Measurements from ENCODE around the gene TNFRSF18. TPM values are rescaled to one million over a fixed set of nuclear protein-coding genes. Genes with fewer than 3 reads are reported as not detected.
A peak's percentile ranks its signal among the peaks of the same experiment; 100 is the strongest.

The TNFRSF18 gene
- total RNA-seq, 2 donors from 2014 or later = 0.55 TPM; not detected in 1

DNA sequence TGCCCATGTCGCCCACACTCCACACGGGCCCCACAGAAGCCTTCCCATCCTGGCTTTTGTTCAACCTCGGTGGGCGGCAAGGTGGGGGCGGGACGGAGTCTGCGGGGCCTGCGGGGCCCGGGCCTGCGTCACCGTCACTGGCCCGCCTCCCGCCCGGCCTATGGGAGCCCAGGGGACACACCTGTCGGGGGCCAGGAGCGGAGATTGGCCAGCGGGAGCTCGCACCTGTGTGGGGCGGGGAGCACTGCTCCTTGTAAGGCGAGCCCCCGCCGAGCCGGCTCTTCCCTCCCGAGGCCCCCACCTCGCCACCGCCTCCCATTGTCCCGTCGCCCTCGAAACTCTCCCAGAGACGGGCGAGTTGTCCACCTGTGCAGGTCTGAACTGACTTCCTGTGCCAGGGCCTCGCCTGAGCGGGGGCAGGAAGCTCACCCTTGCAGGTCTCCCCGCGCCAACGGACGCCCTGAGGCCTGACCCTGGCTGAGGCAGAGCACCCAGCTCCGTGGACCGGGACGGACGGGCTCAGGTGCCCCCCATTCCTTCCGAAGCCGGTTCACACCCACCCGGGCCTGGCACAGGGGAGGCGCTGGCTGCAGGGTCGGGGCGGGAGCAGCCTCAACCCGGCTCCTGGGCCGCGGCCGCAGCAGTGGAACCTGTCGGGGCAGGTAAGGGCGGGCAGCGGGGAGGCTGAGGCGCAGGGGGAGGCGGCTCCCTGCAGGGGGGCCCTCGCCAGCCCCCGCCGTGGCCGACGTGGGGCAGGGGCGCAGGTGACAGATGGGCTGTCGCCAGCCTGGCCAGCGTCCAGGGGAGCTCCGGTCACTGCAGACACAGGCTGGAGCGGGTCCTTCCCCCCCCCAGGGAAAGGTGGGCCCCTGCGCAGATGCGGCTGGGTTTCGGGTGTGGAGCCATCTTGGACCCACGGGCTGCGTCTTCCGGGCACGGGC lies 43.5 kb downstream of the TNFRSF18 start:
- DNase-seq (ENCODE audit: low spot score) = no peak
- Histone ChIP-seq H3K4me1 (peaks cover 0 to 11% of the 10 kb centered on the region in 2 donors), H3K4me3 (no peak overlapping the region), H3K9me3 (no peaks in the 10 kb centered on the region), H3K36me3 (no peaks in the 10 kb centered on the region), H3K27ac (no peak overlapping the region), H3K27me3 (no peaks in the 10 kb centered on the region)
- TF ChIP-seq CTCF (IDR thresholded peaks at IDR 0.05) = no peak

DNA sequence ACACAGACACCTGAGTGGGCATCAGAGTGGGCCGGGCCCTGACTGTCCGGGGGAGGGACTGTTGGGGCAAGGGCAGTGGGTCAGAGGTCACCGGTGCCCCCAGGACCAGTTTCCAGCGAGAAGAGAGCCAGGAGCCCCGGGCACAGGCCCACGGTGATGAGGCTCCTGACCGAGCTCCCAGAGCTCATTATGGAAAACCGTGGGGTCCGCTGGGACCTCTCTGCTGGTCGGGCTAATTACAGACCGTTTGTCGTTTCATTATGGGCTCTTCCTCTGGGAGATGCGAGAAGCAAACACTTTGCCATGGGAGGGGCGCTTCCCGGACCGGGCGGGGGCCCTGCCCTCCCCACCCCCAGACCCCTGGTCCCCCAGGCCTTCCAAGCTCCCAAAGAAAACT lies 44.7 kb downstream of the TNFRSF18 start:
- H3K4me3 ChIP-seq = no peak overlapping the region
- no peaks in the 10 kb centered on the region for H3K27me3 ChIP-seq
- TF ChIP-seq CTCF (IDR thresholded peaks at IDR 0.05) = no peak
- DNase-seq (ENCODE audit: low spot score) = no peak
- no peaks in the 10 kb centered on the region for H3K9me3 ChIP-seq
- peaks cover 0 to 15% of the 10 kb centered on the region in 2 donors for H3K4me1 ChIP-seq
- no peak overlapping the region for H3K27ac ChIP-seq
- H3K36me3 ChIP-seq = no peaks in the 10 kb centered on the region

- no peak overlapping the region for H3K4me3 ChIP-seq
- H3K27me3 ChIP-seq = no peaks in the 10 kb centered on the region
- H3K4me1 ChIP-seq = peaks cover 0 to 15% of the 10 kb centered on the region in 2 donors
- DNase-seq (ENCODE audit: low spot score) = no peak
- no peaks in the 10 kb centered on the region for H3K36me3 ChIP-seq
- no peaks in the 10 kb centered on the region for H3K9me3 ChIP-seq
- H3K27ac ChIP-seq = no peak overlapping the region
- TF ChIP-seq CTCF (IDR thresholded peaks at IDR 0.05) = no peak
These were observed 45.2 kb downstream of the TNFRSF18 start for GRCh38 chr1:1161078-1161682.

DNA sequence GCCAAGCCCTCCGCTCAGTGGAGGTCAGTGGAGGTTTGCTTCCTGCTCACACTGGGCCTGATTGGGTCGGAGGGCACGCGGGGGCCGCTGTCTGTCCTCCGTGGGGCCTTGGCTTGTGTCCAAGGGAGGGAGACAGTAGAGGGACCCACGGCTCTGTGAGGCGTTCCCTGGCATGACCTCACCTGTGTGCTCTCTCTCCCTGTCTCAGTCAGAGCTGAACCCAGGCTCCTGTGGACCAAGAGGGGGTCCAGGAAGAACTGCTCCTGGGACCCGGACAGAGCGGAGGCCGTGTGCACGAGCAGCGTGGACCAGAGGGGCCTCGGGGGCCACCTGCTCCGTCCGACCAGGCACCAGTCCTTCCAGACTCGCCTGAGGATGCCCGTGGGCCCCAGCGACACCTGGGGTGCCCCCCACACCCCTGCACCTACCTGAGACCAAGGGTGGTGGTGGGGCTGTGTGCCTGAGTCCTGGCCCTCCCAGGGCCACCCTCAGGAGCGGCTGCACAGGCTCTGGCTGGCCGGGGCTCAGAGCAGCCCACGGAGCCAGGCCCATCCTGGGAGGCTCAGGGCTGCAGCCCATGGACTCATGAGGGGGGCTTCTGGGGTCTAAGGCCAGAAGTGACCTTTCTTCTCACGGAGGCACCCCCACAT lies 46.0 kb downstream of the TNFRSF18 start:
- TF ChIP-seq CTCF (IDR thresholded peaks at IDR 0.05) = no peak
- Histone ChIP-seq H3K27ac (no peak overlapping the region), H3K27me3 (no peaks in the 10 kb centered on the region), H3K4me3 (no peak overlapping the region), H3K36me3 (no peaks in the 10 kb centered on the region), H3K4me1 (peaks cover 0 to 15% of the 10 kb centered on the region in 2 donors), H3K9me3 (no peaks in the 10 kb centered on the region)
- no peak for DNase-seq (ENCODE audit: low spot score)

DNA sequence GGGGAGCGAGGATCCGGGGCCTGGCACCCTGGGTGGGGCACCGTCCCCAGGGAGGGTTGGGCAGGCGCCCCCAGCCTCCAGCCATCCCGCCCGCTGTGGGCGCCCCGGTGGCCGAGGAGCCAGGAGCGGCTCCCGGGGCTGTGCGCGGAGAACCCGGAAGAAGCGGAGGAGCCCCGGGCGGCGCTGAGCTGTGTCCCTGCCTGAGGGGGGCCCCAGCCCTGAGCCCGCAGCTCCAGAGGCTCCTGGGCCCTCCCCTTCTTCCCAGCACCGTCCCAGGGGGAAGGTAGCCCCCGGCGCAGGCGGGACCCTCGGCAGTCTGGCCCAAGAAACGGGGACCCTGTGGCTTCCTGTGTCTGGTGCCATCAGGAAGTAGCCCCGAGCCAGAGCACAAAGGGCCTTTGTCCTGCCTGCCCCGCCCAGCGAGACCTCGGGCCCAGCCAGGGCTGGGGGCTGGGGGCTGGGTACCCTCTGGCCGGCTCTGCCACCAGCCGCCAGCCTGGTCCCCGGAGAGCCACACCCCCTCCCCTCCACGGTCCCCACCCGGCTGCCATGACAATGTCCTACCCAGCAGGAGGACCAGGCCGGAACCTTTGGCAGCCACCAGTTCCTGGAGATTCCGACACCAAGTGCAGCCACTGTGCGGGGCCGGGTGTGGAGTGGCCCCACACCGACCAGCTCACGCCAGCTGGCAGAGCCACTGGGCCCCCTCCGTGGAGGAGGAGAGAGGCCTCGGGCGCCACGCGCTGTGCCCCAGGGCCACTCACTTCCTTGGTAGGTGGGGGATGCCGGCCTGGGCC lies 48.3 kb downstream of the TNFRSF18 start:
- H3K27ac ChIP-seq = peak overlapping the region; percentile 93 to 98
- peaks cover 0 to 15% of the 10 kb centered on the region in 2 donors for H3K4me1 ChIP-seq
- peak overlapping the region; percentile 58 to 74 for H3K4me3 ChIP-seq
- H3K36me3 ChIP-seq = no peaks in the 10 kb centered on the region
- no peaks in the 10 kb centered on the region for H3K9me3 ChIP-seq
- H3K27me3 ChIP-seq = no peaks in the 10 kb centered on the region
- DNase-seq (ENCODE audit: low spot score) = peak; percentile 65
- no peak for TF ChIP-seq CTCF (IDR thresholded peaks at IDR 0.05)

All from right atrium auricular region (tissue), 2 donors.